Activated CD8-positive, alpha-beta memory T cell treated with anti-CD3 and anti-CD28 coated beads, Interleukin-2, amount 10 ng/mL, durations not matched to agents 7 days and 5 days (primary cell): ENCODE results near the gene IGLL1. TPM values are rescaled to one million over a fixed set of nuclear protein-coding genes. Genes with fewer than 3 reads are reported as not detected.

ENCODE experiments used
- ATAC-seq: fragments of 150-1000 bp; cut with Tn5 transposase; one replicate; pipeline ENCODE4 v1.10.0; 2021; ENCODE audit warnings: moderate library complexity
- CTCF ChIA-PET: fragments of 350-600 bp; sonication (Branson Sonifier 250); formaldehyde crosslinking; loops from one replicate; lab custom pipeline; 2021; ENCODE audit warnings: antibody characterized with exemption; lab: Charles Lee
- DNase-seq: peaks from one replicate; pipeline ENCODE4 v3.0.0-alpha.2; 2020
- H3K27ac Mint-ChIP-seq: one replicate; pipeline ENCODE4 v1.8.0; 2021; ENCODE audit warnings: mild to moderate bottlenecking, mixed read lengths
- H3K27me3 Mint-ChIP-seq: one replicate; pipeline ENCODE4 v1.8.0; 2021; ENCODE audit warnings: mixed read lengths
- H3K36me3 Mint-ChIP-seq: one replicate; pipeline ENCODE4 v1.8.0; 2021; ENCODE audit warnings: mild to moderate bottlenecking, mixed read lengths
- H3K4me1 Mint-ChIP-seq: one replicate; pipeline ENCODE4 v1.8.0; 2021; ENCODE audit warnings: mixed read lengths
- H3K4me3 Mint-ChIP-seq: one replicate; pipeline ENCODE4 v1.8.0; 2021; ENCODE audit warnings: mild to moderate bottlenecking, moderate library complexity, mixed read lengths
- H3K9me3 Mint-ChIP-seq: one replicate; pipeline ENCODE4 v1.8.0; 2022; ENCODE audit warnings: low read depth, mixed read lengths
- total RNA-seq, 2 experiments: library from RNA; stranded (reverse); gene quantifications; one replicate each; pipeline ENCODE4 v1.2.3, GENCODE V29; 2021

The IGLL1 gene
- total RNA-seq, 2 experiments from 2014 or later: 0.42 to 2.0 TPM

GRCh38 chr22:23533771-23534191 is 46.3 kb downstream of the IGLL1 start:
- ATAC-seq: no peak
- H3K4me3 Mint-ChIP-seq: no peak overlapping the region
- CTCF ChIA-PET: no interaction called here
- no peaks in the 10 kb centered on the region for H3K4me1 Mint-ChIP-seq
- no peak overlapping the region for H3K27ac Mint-ChIP-seq
- peaks cover 11% of the 10 kb centered on the region for H3K27me3 Mint-ChIP-seq
- H3K9me3 Mint-ChIP-seq: no peaks in the 10 kb centered on the region
- no peaks in the 10 kb centered on the region for H3K36me3 Mint-ChIP-seq
- no peak for DNase-seq

- Mint-ChIP-seq H3K9me3 (no peaks in the 10 kb centered on the region), H3K4me1 (no peaks in the 10 kb centered on the region), H3K4me3 (no peak overlapping the region), H3K27ac (no peak overlapping the region), H3K27me3 (peaks cover 11% of the 10 kb centered on the region), H3K36me3 (no peaks in the 10 kb centered on the region)
- DNase-seq: no peak
- peak; percentile 72 for ATAC-seq
- CTCF ChIA-PET: no interaction called here
These were observed 46.7 kb downstream of the IGLL1 start for GRCh38 chr22:23533328-23533762.

GRCh38 chr22:23532731-23533130 is 47.4 kb downstream of the IGLL1 start:
- Mint-ChIP-seq H3K9me3 (no peaks in the 10 kb centered on the region), H3K36me3 (no peaks in the 10 kb centered on the region), H3K4me1 (no peaks in the 10 kb centered on the region), H3K4me3 (no peak overlapping the region), H3K27ac (no peak overlapping the region), H3K27me3 (peaks cover 11% of the 10 kb centered on the region)
- CTCF ChIA-PET: no interaction called here
- ATAC-seq (no peak), DNase-seq (no peak)

- no peak overlapping the region for H3K4me3 Mint-ChIP-seq
- peaks cover 8% of the 10 kb centered on the region for H3K27me3 Mint-ChIP-seq
- ATAC-seq (no peak), DNase-seq (no peak)
- no peak overlapping the region for H3K27ac Mint-ChIP-seq
- H3K9me3 Mint-ChIP-seq: no peaks in the 10 kb centered on the region
- H3K36me3 Mint-ChIP-seq: no peaks in the 10 kb centered on the region
- CTCF ChIA-PET: no interaction called here
- no peaks in the 10 kb centered on the region for H3K4me1 Mint-ChIP-seq
These were observed 48.0 kb downstream of the IGLL1 start for GRCh38 chr22:23531966-23532705.

GRCh38 chr22:23531283-23531956 is 48.7 kb downstream of the IGLL1 start:
- Mint-ChIP-seq H3K36me3 (no peaks in the 10 kb centered on the region), H3K4me1 (no peaks in the 10 kb centered on the region), H3K9me3 (no peaks in the 10 kb centered on the region), H3K27ac (no peak overlapping the region), H3K4me3 (no peak overlapping the region), H3K27me3 (peaks cover 8% of the 10 kb centered on the region)
- DNase-seq (no peak), ATAC-seq (no peak)
- CTCF ChIA-PET: no interaction called here

GRCh38 chr22:23530766-23531282 is 49.3 kb downstream of the IGLL1 start:
- no peak overlapping the region for H3K4me3 Mint-ChIP-seq
- H3K27ac Mint-ChIP-seq: no peak overlapping the region
- peaks cover 4% of the 10 kb centered on the region for H3K27me3 Mint-ChIP-seq
- CTCF ChIA-PET: no interaction called here
- H3K36me3 Mint-ChIP-seq: no peaks in the 10 kb centered on the region
- DNase-seq (no peak), ATAC-seq (no peak)
- H3K9me3 Mint-ChIP-seq: no peaks in the 10 kb centered on the region
- H3K4me1 Mint-ChIP-seq: no peaks in the 10 kb centered on the region

- DNase-seq (no peak), ATAC-seq (no peak)
- H3K27ac Mint-ChIP-seq: no peak overlapping the region
- H3K9me3 Mint-ChIP-seq: no peaks in the 10 kb centered on the region
- CTCF ChIA-PET: interaction anchor here (1.6 kb wide), 1 partner anchor 9 kb away, joined by 5 read pairs; no protein-coding TSS in a partner anchor
- H3K36me3 Mint-ChIP-seq: no peaks in the 10 kb centered on the region
- no peaks in the 10 kb centered on the region for H3K4me1 Mint-ChIP-seq
- no peak overlapping the region for H3K4me3 Mint-ChIP-seq
- H3K27me3 Mint-ChIP-seq: no peaks in the 10 kb centered on the region
These were observed 50.0 kb downstream of the IGLL1 start for GRCh38 chr22:23530106-23530505.

GRCh38 chr22:23529166-23530103 is 50.7 kb downstream of the IGLL1 start:
- H3K27ac Mint-ChIP-seq: no peak overlapping the region
- no peaks in the 10 kb centered on the region for H3K9me3 Mint-ChIP-seq
- no peak for ATAC-seq
- no peak overlapping the region for H3K4me3 Mint-ChIP-seq
- no peaks in the 10 kb centered on the region for H3K4me1 Mint-ChIP-seq
- no peak for DNase-seq
- no peaks in the 10 kb centered on the region for H3K36me3 Mint-ChIP-seq
- CTCF ChIA-PET: interaction anchor here (1.6 kb wide), 1 partner anchor 10 kb away, joined by 5 read pairs; no protein-coding TSS in a partner anchor
- H3K27me3 Mint-ChIP-seq: no peaks in the 10 kb centered on the region

- no peak overlapping the region for H3K27ac Mint-ChIP-seq
- ATAC-seq (no peak), DNase-seq (no peak)
- no peak overlapping the region for H3K4me3 Mint-ChIP-seq
- H3K36me3 Mint-ChIP-seq: no peaks in the 10 kb centered on the region
- H3K9me3 Mint-ChIP-seq: no peaks in the 10 kb centered on the region
- H3K4me1 Mint-ChIP-seq: no peaks in the 10 kb centered on the region
- CTCF ChIA-PET: no interaction called here
- H3K27me3 Mint-ChIP-seq: peaks cover 10% of the 10 kb centered on the region
These were observed 51.9 kb downstream of the IGLL1 start for GRCh38 chr22:23527971-23528740.

GRCh38 chr22:23526596-23527316 is 53.3 kb downstream of the IGLL1 start:
- no peaks in the 10 kb centered on the region for H3K36me3 Mint-ChIP-seq
- ATAC-seq: no peak
- H3K9me3 Mint-ChIP-seq: no peaks in the 10 kb centered on the region
- no peak for DNase-seq
- peaks cover 15% of the 10 kb centered on the region for H3K27me3 Mint-ChIP-seq
- H3K4me1 Mint-ChIP-seq: no peaks in the 10 kb centered on the region
- no peak overlapping the region for H3K27ac Mint-ChIP-seq
- no peak overlapping the region for H3K4me3 Mint-ChIP-seq
- CTCF ChIA-PET: no interaction called here

GRCh38 chr22:23525510-23525909 is 54.6 kb downstream of the IGLL1 start:
- no peak for DNase-seq
- no peak overlapping the region for H3K27ac Mint-ChIP-seq
- H3K9me3 Mint-ChIP-seq: no peaks in the 10 kb centered on the region
- peaks cover 23% of the 10 kb centered on the region for H3K27me3 Mint-ChIP-seq
- peaks cover 4% of the 10 kb centered on the region for H3K4me1 Mint-ChIP-seq
- CTCF ChIA-PET: no interaction called here
- no peak for ATAC-seq
- no peaks in the 10 kb centered on the region for H3K36me3 Mint-ChIP-seq
- no peak overlapping the region for H3K4me3 Mint-ChIP-seq

- CTCF ChIA-PET: interaction anchor here (1.5 kb wide), 1 partner anchor 15 kb away, joined by 5 read pairs; no protein-coding TSS in a partner anchor
- H3K27ac Mint-ChIP-seq: no peak overlapping the region
- no peaks in the 10 kb centered on the region for H3K9me3 Mint-ChIP-seq
- H3K4me1 Mint-ChIP-seq: peaks cover 4% of the 10 kb centered on the region
- H3K36me3 Mint-ChIP-seq: no peaks in the 10 kb centered on the region
- ATAC-seq: no peak
- peaks cover 23% of the 10 kb centered on the region for H3K27me3 Mint-ChIP-seq
- DNase-seq: no peak
- no peak overlapping the region for H3K4me3 Mint-ChIP-seq
These were observed 55.9 kb downstream of the IGLL1 start for GRCh38 chr22:23524226-23524625.
